Stimulated activated CD4-positive, alpha-beta T cell treated with anti-CD3 and anti-CD28 coated beads, Interleukin-1b, Interleukin-23, amount 100 ng/mL, for 4 hours (primary cell): Measurements from ENCODE around the gene NUF2.
"Not testable (repeated sequence)": the region's sequence is repeated elsewhere in the genome, so short reads cannot be mapped to it uniquely, and the experiment has no call there.

Source experiments
- DNase-seq, 2 donors: peaks; one replicate each; pipeline ENCODE4 v3.0.0-alpha.2; 2020; ENCODE audit warnings: low read depth in 2 of 2

NUF2 gene

GRCh38 chr1:163321311-163322305 lies at the start of gene NUF2:
Gene NUF2, plus strand, starts transcription at chr1:163321954. Its CDS starts 4,098 bp downstream, at chr1:163326052.
- DNase-seq: peak; percentile 93 to 95

- no peak for DNase-seq
Observed at GRCh38 chr1:163273766-163274441, 47.9 kb upstream of the NUF2 start.

- DNase-seq: no peak
Observed at GRCh38 chr1:163275222-163275621, 46.5 kb upstream of the NUF2 start.

- DNase-seq: no peak
Observed at GRCh38 chr1:163278602-163279001, 43.2 kb upstream of the NUF2 start.

- DNase-seq: not testable (repeated sequence)
Observed at GRCh38 chr1:163284867-163285266, 36.9 kb upstream of the NUF2 start.

GRCh38 chr1:163290025-163290640 lies 31.6 kb upstream of the NUF2 start:
- no peak for DNase-seq

- DNase-seq: no peak
Observed at GRCh38 chr1:163291461-163291860, 30.3 kb upstream of the NUF2 start.

GRCh38 chr1:163292153-163292552 lies 29.6 kb upstream of the NUF2 start:
- DNase-seq: not testable (repeated sequence)

GRCh38 chr1:163293497-163293896 lies 28.3 kb upstream of the NUF2 start:
- DNase-seq: not testable (repeated sequence)

GRCh38 chr1:163295949-163296348 lies 25.8 kb upstream of the NUF2 start:
- no peak for DNase-seq

- DNase-seq: no peak
Observed at GRCh38 chr1:163296504-163297263, 25.1 kb upstream of the NUF2 start.

- DNase-seq: no peak
Observed at GRCh38 chr1:163298365-163298764, 23.4 kb upstream of the NUF2 start.

GRCh38 chr1:163300568-163300967 lies 21.2 kb upstream of the NUF2 start:
- no peak for DNase-seq

GRCh38 chr1:163303561-163303960 lies 18.2 kb upstream of the NUF2 start:
- DNase-seq: no peak

GRCh38 chr1:163305441-163305840 lies 16.3 kb upstream of the NUF2 start:
- DNase-seq: no peak

- no peak for DNase-seq
Observed at GRCh38 chr1:163307479-163308171, 14.1 kb upstream of the NUF2 start.

- no peak for DNase-seq
Observed at GRCh38 chr1:163308811-163309210, 12.9 kb upstream of the NUF2 start.

- peak; percentile 11 to 22 for DNase-seq
Observed at GRCh38 chr1:163315773-163316374, 5.9 kb upstream of the NUF2 start.

GRCh38 chr1:163320891-163321290 lies 863 bp upstream of the NUF2 start:
- no peak for DNase-seq

GRCh38 chr1:163323339-163323738 lies 1.6 kb downstream of the NUF2 start:
- not testable (repeated sequence) for DNase-seq

GRCh38 chr1:163331116-163331515 lies 9.4 kb downstream of the NUF2 start:
- DNase-seq: no peak
